CD4-positive, alpha-beta T cell treated with Interleukin-1 beta for 1 hour (primary cell): ENCODE measurements around the gene KIAA0408.
"Not testable (repeated sequence)": the region's sequence is repeated elsewhere in the genome, so short reads cannot be mapped to it uniquely, and the experiment has no call there.

Experiments
- DNase-seq, 2 donors: peaks; one replicate each; pipeline ENCODE4 v3.0.0-alpha.2; 2020 to 2022

KIAA0408 gene

GRCh38 chr6:127462376-127462775, 3.2 kb upstream of the KIAA0408 start:
- DNase-seq, result no peak

GRCh38 chr6:127460465-127460864, 1.3 kb upstream of the KIAA0408 start:
- DNase-seq, result no peak

- DNase-seq, result no peak
Measured at GRCh38 chr6:127458817-127459216, 372 bp downstream of the KIAA0408 start.

GRCh38 chr6:127458222-127458621, 967 bp downstream of the KIAA0408 start:
- DNase-seq, result no peak

- DNase-seq, result peak in 1 of 2 donors; percentile 8
Measured at GRCh38 chr6:127457456-127458064, 1.6 kb downstream of the KIAA0408 start.

- no peak for DNase-seq
Measured at GRCh38 chr6:127456465-127456864, 2.7 kb downstream of the KIAA0408 start.

- no peak for DNase-seq
Measured at GRCh38 chr6:127453845-127454619, 5.2 kb downstream of the KIAA0408 start.

- DNase-seq, result no peak
Measured at GRCh38 chr6:127452803-127453202, 6.4 kb downstream of the KIAA0408 start.

- DNase-seq, result no peak
Measured at GRCh38 chr6:127451388-127451787, 7.8 kb downstream of the KIAA0408 start.

GRCh38 chr6:127447780-127448179, 11.4 kb downstream of the KIAA0408 start:
- no peak for DNase-seq

GRCh38 chr6:127446356-127446755, 12.8 kb downstream of the KIAA0408 start:
- no peak for DNase-seq

- DNase-seq, result no peak
Measured at GRCh38 chr6:127441881-127442280, 17.3 kb downstream of the KIAA0408 start.

- no peak for DNase-seq
Measured at GRCh38 chr6:127439718-127440117, 19.5 kb downstream of the KIAA0408 start.

GRCh38 chr6:127436578-127437110, 22.5 kb downstream of the KIAA0408 start:
- no peak for DNase-seq

- DNase-seq, result no peak
Measured at GRCh38 chr6:127435626-127436220, 23.5 kb downstream of the KIAA0408 start.

GRCh38 chr6:127434651-127435050, 24.5 kb downstream of the KIAA0408 start:
- DNase-seq, result no peak

- DNase-seq, result not testable (repeated sequence)
Measured at GRCh38 chr6:127428562-127428961, 30.6 kb downstream of the KIAA0408 start.

- DNase-seq, result no peak
Measured at GRCh38 chr6:127423921-127424320, 35.3 kb downstream of the KIAA0408 start.

GRCh38 chr6:127421164-127421563, 38.0 kb downstream of the KIAA0408 start:
- not testable (repeated sequence) for DNase-seq

- peak; percentile 68 to 69 for DNase-seq
Measured at GRCh38 chr6:127420556-127420955, 38.6 kb downstream of the KIAA0408 start.

GRCh38 chr6:127415096-127415495, 44.1 kb downstream of the KIAA0408 start:
- DNase-seq, result no peak

- not testable (repeated sequence) for DNase-seq
Measured at GRCh38 chr6:127413123-127413522, 46.1 kb downstream of the KIAA0408 start.

GRCh38 chr6:127412016-127412415, 47.2 kb downstream of the KIAA0408 start:
- DNase-seq, result not testable (repeated sequence)
